NCI-H1417 treated with DMSO at 0.1 percent for 48 hours (cell line): Measurements from ENCODE around the gene KSR2.
"Not testable (repeated sequence)": the region's sequence is repeated elsewhere in the genome, so short reads cannot be mapped to it uniquely, and the experiment has no call there.

ENCODE experiments used
- DNase-seq: peaks from one replicate; lab custom pipeline; 2025; lab: John Stamatoyannopoulos, UW

KSR2 gene

DNA sequence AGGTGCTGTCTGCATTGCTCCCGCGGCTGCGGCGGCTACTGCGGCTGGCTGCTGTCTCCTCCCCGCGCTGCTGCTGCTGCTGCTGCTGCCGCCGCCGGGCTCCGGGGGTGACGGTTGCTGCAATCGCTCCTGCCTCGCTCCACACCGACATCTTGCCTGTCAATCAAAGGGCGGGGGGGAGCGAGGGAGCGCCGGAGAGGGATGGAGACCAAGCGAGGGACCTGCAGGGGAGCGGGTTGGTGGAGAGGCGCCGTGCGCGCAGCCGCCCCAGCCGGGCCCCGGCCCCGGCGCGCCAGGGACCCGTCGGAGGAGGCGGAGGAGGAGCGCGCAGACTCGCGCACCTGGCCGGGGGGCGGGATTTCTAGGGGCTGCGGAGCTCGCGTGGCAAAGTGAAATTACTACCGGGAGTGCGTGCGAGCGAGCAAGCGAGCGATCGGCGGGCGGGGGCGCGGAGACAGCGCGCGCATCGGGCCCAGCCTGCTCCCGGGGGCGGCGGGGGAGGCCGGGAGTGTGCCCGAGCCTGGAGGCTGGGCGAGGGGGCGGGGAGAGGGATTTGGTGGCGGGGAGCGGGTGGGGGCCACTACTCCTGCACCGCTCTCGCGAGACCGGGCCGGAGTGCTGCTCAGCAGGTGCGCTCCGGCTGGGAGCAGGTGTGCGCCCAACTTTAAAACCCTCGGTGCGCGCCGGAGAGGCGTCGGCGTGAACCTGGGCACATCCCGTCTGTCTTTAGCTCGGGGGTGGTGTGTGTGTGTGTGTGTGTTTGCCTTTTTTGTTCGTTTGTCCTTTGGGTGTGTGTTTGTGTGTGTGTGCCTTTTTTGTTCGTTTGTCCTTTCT lies at the start of gene KSR2:
TSS of gene KSR2 (minus strand) at position 165 of the 834 bp plus-strand sequence. CDS start 735 bp downstream, outside the sequence.
- peak; percentile 87 for DNase-seq

DNA sequence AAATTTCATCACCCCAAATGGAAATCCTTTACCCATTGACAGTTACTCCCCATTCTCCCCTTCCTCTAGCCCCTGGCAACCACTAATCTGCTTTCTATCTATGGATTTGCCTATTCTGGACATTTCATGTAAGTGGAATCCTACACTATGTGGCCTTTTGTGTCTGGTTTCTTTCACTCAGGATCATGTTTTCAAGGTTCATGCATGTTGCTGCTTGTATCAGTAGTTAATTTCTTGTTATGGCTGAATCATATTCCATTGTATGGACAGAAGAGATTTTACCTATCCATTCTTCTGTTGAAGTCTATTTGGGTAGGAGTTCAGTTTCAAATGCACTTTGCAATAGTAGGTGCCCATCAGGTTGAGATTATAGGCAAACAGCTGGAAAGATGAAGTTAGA lies 49.1 kb upstream of the KSR2 start:
- DNase-seq = no peak

DNA sequence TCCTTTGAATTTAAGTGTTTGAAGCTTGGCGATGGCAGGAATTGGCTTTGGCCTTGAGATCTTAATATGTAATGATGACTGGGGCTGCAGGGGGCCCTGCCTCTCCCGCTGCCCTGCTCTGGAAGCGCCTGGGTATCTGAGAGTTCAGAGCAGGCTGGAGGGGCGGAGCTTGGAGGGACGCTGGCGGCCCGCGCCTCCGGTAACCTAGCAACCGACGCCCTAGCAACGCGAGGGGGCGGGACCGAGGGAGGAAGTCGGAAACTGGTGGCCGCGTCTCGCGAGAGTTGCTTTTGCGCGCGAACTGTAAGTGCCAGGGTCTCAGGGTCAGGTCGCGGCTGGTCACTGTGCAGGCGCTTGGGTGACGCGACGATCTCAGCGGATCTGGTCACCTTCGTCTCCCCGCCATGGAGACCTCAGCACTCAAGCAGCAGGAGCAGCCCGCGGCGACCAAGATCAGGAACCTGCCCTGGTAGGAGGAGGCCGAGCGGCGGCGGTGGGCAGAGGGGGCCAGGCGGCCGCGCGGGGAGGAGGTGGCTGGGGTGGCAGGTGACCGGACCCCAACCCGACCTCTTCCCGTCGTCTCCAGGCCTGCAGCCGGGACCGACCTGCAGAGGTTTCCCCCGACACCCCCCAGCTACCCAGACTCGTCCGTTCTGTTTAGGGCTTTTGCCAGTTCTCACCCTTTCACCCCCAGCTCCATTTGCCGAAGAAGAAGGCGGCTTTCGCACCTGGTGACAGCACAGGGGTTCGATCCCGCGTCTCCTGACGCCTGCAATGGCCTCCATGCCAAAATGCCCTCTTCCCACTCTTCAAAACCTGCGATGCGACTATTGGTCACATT lies 47.9 kb upstream of the KSR2 start, which contains the start of gene RFC5:
TSS of gene RFC5 (plus strand) at position 280 of the 841 bp plus-strand sequence. CDS start at position 405, 125 bp downstream.
- peak; percentile 95 for DNase-seq

DNA sequence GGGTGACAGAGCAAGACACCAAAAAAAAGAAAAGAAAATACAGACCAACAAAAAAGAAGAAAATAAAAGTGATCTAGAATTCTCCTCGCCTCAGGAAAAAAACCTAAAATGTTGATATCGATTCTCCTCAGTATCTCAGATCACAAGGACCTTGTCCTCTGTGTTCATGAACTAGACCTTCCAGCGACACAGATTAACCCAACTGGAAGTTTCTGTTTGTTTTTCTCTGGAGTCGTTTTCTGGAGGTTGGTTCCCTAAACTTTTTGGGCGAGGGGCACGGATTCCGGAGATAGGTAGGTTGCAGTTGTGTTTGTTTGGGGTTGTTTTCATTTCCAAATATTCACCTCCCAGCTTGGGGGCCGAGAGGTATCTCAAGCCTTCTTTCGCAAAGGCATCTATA lies 47.2 kb upstream of the KSR2 start:
- DNase-seq = no peak

DNA sequence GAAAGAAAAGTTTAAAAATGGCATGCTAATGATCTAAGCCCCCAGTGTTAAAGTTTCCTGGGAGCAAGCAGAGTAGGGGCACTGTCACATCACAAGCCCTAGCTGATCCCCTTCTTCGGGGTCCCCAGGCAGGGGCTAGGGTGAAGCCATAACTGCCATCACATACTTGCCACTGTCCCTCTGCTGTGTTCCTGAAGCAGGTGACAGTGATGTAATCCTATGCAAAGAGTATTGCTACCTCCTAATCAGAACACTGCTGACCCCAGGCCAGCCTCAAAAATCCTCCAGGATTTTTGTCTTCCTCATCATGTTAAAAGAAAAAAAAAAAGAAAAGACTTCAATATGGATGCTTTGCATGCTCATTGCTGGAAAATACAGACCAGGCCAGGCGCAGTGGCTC lies 46.5 kb upstream of the KSR2 start:
- no peak for DNase-seq

DNA sequence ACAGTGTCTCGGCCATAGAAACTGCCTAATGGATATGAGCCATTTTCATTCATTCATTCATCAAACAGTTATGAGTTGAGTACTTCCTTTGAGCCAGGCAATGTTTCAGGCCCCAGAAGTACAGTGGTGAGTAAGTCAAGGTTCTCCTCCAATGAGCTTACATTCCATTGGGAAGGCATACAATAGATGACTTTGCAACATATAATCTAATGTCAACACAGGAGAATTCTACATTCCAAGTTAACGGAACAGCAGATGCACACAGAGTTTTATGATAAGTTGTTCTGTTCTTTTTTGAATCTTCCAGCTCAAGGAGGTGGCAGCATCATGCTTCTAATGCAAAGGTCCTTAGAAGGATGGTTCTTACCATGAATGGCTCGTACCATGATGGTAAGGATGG lies 44.5 kb upstream of the KSR2 start:
- no peak for DNase-seq

DNA sequence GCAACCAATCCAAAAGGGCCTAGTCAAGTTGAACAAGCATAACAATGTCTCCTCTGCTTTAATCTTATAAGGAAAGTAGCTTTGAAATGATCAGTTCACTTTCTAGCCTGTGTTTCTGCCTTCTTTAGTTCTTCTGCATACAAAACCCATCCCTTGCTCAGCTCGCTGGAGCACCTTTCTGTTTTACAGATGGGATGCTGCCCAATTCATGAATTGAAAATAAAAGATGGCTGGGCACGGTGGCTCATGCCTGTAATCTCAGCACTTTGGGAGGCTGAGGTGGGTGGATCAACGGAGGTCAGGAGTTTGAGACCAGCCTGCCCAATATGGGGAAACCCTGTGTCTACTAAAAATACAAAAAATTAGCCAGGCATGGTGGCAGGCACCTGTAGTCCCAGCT lies 43.2 kb upstream of the KSR2 start:
- no peak for DNase-seq

DNA sequence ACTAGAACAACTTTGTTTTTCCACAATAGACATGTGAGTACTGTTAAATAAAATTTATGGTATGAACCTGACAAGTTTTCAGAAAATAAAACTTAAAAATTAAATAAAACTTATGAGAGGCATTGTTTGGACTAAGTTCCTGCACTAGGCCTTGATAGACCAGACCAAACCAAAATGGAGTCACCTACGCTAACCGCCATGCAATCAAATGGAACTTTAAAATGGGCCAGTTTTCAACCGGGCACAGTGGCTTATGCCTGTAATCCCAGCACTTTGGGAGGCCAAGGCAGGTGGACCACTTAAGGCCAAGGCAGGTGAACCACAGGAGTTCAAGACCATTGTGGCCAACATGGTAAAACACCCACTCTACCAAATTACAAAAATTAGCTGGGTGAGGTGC lies 42.6 kb upstream of the KSR2 start:
- no peak for DNase-seq

DNA sequence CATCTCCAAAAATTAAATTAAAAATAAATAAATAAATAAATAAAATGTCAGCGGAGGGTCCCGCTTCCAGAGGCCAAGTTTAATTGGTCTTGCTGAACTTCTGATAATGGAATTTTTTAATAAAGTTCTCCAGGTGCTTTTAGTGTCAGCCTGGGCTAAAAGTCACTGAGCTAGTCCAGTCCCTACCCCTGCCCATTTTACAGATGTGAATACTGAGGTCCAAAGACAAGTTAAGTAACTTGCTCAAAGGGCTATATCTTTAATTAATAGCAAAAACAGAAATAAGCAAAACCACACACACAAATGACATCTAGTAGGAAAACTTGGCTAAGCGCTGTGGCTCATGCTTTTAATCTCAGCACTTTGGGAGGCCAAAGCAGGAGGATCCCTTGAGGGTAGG lies 42.1 kb upstream of the KSR2 start:
- DNase-seq = no peak

DNA sequence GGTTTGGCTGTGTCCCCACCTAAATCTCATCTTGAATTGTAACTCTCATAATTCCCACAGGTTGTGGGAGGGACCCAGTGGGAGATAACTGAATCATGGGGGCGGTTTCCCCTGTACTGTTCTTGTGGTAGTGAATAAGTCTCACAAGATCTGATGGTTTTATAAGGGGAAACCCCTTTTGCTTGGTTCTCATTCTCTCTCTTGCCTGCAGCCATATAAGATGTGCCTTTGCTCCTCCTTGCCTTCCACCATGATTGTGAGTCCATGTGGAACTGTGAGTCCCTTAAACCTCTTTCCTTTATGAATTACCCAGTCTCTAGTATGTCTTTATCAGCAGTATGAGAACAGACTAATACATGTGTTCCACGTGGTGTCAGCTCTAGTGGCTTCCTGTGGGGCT lies 31.0 kb upstream of the KSR2 start:
- DNase-seq = not testable (repeated sequence)

DNA sequence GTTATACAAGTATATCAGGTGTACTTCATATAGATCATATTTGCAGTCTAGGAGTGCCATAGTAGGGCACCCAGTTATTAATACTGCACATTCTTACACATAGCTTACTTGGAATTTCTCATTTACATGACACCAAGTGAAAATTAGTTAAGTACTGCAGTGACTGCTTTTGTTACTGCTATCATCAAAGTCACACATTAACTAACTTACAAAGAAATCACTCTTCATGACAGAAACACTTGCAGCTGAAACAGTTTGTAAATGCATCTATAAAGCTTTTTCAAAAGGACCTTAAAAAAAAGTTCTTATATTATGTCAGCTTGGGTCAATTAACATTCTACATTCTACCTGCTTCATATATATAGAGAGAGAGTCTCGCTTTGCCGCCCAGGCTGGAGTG lies 29.9 kb upstream of the KSR2 start:
- no peak for DNase-seq

DNA sequence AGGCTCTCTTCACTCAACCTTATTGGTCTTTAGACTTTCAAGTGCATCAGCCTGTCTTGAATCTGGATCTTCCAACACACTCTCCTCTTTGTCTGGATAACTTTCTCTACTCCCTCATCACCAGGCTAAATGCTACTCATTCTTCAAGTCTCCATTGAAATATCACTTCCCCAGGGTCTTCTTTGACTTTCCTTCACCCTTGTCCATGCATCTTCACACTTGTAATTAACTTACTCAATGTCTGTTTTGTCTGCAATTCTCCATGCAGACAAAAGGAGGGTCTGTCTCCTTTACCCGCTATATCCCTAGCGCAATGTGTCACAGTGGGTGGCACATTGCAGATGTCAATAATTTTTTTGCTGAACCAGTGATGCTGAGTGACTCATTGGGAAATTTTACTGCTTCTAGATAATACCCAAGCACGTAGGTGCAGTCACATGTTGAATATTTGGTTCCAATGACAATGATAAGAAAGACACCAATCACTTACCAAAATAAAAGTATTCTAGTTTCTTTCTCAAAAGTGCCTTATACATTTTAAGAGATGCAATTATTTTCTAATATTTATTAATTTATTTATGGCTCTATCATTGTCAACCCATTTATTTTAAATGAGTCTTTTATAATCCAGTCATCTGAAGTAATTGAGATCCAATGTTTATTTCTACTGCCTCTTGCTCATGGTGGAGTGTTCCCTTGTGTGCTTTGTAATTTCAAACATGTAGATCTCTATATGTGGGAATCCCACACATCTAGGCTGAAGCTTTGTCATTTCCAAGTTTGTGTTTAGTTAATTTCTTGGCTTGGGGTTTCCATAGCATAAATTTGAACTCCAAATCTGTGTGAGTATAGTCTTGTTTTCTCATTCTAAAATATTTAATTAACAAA lies 26.0 kb upstream of the KSR2 start:
- no peak for DNase-seq

DNA sequence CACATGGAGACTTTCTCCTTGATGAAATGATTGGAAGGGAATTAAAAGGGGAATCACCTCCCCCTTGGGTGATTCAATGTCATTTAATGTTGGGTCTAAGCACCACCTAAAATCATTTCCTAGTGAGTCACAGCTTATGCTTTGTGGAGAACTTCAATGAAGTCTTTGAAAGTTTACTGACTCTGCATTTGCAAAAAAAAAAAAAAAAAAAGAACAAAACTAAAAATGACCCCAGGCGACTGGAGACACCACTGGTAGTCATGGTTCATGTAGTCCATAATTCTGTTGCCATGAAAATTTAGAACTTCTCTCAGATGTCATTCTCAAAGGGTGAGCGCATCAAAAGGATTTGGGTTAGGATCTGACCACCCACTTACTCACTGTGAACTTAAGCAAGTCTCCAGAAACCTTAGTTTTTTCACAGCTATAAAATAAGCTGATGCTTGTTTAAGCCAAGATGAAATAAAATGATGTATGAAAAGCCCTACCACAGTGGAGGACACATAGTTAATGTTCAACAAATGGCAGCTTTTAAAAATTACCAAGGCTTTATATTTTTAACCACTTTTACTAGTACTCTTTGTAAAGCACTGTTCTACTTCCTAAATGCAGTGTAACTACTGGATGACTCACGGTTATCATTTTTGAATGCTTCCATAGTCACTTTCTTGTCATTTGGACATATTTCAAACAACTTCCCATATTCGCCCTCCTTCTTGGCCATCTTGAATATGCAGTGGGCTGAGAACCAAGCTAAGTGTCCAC lies 18.1 kb upstream of the KSR2 start:
- no peak for DNase-seq

DNA sequence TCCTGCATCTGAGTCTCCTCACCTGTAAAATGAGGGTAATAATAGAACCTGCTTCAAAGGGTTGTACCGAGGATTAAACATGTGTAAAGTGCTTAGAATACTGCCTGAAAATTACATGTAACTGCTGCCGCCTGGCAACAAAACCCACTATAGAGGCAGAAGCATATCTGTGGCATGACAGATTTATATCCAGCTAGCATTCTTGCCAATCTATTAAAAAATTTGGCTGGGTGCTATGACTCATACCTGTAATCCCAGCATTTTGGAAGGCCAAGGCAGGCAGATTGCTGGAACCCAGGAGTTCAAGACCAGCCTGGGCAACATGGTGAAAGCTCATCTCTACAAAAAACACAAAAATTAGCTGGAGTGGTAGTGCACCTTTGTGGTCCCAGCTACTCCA lies 16.4 kb upstream of the KSR2 start:
- no peak for DNase-seq

DNA sequence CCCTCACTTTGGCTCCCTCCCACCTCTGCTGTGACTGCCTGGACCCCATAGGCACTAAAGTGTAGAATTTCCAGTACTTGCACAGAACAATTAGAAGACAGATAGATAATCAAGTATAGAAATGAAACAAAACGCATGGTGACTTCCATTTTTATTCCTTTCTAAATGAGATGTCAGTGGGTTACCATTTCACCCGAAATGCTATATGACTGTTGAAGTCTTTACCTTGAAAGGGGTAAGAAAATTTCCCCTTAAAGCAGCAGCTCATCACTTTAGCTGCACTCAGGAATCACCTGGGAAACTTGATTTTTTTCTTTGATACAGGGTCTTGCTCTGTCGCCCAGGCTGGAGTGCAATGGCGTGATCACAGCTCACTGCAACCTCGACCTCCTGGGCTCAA lies 12.5 kb upstream of the KSR2 start:
- no peak for DNase-seq

DNA sequence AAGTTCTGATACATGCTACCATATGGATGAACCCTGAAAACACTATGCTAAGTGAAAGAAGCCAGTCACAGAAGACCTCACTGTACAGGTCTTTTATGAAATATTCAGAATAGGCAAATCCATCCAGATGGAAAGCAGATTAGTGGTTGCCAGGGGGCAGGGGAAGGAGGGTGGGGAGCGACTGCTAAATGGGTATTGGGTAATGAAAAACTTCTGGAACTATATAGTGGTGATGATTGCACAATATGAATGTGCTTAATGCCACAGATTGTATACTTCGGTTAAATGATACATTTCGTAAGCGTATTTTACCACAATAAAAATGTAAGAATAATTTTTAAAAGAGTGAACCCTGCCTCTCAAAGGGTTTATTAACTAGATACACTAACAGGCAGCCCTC lies 11.8 kb upstream of the KSR2 start:
- DNase-seq = no peak

DNA sequence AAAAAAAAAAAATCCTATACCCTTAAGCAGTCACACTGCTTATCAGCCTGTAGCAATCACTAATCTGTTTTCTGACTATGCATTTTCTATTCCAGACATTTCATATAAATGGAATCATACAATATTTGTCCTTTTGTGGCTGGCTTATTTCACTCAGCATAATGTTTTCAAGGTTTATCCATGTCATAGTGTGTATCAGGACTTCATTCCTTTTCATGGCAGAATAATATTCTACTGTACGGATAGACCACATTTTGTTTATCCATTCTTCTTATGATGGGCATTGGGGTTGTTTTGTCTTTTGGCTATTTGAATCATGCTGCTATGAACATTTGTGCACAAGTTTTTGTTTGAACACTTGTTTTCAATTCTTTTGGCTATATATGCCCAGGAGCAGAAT lies 8.6 kb upstream of the KSR2 start:
- DNase-seq = no peak

DNA sequence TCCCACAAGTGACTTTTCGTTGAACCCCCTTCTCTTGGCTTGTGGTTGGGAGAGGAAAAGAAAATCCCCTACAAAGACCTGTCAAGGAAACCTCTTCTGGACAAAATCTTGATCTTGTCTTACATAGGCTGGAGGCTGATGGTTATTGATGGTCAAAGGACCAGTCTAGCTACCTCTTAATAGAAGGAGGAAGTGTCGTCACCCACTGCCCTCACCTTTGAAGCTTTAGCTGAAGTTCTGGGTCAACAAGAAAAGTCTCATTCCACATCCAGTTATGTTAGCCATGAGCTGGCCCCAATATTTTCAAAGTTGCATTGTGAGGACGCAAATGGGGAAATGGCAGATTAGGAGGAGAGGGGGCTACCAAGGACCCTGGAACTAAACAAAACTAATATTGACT lies 6.2 kb upstream of the KSR2 start:
- no peak for DNase-seq

DNA sequence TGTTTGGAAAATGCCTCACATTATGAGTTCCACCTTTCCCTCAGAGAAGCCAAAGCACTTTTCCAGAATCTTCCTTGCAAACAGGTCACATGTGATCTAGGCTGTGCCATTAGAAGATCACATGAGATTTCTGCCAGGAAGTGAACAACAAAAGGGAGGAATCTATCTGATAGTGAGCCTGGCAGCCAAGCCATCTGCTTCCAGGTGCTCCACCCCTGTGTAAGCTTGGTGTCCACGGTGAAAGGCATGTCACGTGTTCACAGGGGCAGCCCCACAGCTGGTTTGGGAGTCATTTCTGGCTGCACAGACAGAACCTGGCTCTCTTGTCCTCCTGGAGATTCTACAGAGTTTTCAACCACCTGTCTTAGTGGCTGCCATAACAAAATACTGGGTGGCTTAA lies 3.5 kb upstream of the KSR2 start:
- no peak for DNase-seq

DNA sequence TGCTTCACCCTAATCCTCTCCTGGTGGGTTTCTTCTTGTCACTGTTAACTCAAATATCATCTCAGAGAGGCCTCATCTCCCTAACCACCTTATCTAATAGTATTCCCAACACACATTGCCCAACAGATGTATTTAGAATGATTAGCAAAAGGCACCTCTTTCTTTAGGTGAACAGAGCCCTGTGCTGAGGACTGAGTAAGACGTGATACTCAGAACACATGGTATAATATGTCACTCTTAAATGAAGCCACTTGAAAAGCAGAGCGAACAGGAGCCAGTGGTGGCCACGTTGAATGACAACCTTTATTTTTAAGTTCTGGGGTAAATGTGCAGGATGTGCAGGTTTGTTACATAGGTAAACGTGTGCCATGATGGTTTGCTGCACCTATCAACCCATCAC lies 1.5 kb upstream of the KSR2 start:
- no peak for DNase-seq

DNA sequence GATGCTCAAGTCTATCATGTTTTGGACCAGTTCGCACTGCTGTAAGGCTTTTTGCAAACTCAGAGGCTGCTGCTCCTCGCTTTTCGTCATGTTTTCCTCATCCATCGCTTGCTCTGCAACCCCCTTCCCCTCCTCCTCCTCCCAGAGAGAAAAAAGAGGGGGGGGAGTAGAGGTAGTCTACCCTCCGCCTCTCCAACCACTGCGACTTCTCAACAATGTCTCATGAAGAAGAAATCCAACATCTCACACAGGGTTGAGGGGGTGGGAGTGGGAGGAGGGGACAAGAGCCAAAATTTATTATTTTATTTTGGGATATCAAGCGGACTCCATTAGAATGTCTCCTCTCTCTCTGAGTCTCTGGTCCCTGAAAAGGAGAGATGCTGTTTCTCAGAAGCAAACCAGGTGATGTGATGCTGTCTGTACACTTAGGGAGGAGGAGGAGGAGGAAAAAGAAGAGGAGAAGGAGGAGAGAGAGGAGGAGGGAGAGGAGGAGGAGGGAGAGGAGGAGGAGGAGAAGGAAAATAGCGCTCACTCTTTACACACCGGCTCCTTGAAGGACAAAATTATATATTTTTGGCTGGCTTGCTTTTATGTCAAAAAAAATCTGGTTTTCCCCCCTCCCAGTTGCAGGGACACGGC lies 520 bp downstream of the KSR2 start:
- DNase-seq = no peak
